ENCODE results near the gene APOD. TPM values are rescaled to one million over a fixed set of nuclear protein-coding genes. Genes with fewer than 3 reads are reported as not detected.

The APOD gene
- total RNA-seq, 1 donor from 2014 or later, result not detected

DNA sequence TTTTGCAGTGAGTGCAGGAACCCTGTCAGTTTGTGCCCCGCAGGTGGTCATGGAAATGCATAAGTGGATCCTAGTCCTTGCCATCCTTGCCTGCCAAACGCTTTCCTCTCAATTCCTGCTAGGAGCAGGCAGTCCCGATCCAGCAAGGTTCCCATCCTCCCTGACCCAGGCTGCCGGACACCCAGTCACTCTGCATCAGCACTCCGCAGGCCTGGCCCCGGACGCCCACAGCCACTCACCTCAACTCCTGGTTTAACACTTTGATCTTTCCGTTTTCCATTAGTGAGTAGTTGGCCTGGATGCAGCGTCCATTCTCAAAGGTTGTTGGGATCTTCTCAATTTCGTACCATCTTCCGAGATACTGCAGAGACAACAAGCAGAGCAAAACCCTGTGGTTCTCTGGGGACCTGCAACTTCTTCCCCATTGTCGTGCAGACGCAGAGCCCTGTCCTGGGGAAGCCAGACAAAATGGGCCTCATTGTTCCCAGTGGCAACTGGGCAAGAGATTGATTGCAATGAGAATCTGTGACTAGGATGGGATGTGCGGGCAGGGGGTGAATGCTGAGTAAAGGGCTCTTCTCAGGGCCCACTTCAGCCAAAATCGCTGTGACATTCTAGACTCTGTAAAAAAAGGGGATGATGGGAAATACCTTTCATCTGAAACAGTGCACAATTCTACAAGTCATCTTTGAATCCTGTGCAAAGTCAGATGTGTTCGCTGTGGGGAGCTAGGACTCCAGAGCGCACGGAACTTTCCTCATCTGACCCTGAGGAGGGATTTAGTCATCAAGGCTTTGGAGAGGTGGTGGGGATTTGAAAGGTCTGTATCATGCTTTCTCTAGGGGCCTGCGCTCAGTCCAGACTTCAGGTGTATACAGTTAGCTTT is 9.9 kb downstream of the APOD start:
- peaks cover 9% of the 10 kb centered on the region for H3K27me3 Mint-ChIP-seq (ENCODE audit: low read depth, unreplicated experiment)
- no peak overlapping the region for H3K4me3 Mint-ChIP-seq (ENCODE audit: unreplicated experiment)
- TF ChIP-seq, protein P1, sequence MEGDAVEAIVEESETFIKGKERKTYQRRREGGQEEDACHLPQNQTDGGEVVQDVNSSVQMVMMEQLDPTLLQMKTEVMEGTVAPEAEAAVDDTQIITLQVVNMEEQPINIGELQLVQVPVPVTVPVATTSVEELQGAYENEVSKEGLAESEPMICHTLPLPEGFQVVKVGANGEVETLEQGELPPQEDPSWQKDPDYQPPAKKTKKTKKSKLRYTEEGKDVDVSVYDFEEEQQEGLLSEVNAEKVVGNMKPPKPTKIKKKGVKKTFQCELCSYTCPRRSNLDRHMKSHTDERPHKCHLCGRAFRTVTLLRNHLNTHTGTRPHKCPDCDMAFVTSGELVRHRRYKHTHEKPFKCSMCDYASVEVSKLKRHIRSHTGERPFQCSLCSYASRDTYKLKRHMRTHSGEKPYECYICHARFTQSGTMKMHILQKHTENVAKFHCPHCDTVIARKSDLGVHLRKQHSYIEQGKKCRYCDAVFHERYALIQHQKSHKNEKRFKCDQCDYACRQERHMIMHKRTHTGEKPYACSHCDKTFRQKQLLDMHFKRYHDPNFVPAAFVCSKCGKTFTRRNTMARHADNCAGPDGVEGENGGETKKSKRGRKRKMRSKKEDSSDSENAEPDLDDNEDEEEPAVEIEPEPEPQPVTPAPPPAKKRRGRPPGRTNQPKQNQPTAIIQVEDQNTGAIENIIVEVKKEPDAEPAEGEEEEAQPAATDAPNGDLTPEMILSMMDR (IDR thresholded peaks at IDR 0.05; ENCODE audit: insufficient read depth, low read depth, low read length), result no peak
- no peak for DNase-seq (ENCODE audit: low read depth)
- H3K36me3 Mint-ChIP-seq (ENCODE audit: low read depth, unreplicated experiment), result no peaks in the 10 kb centered on the region
- Histone ChIP-seq H3K9ac (ENCODE audit: low read length) (no peak overlapping the region), H3K36me3 (ENCODE audit: insufficient read depth, low read length) (no peaks in the 10 kb centered on the region), H3K79me2 (ENCODE audit: insufficient read depth, low read length) (no peaks in the 10 kb centered on the region), H3K27ac (ENCODE audit: low read depth, low read length) (no peak overlapping the region), H3K4me2 (ENCODE audit: low read length) (no peak overlapping the region), H4K20me1 (ENCODE audit: insufficient read depth, low read length) (no peaks in the 10 kb centered on the region), H3K27me3 (ENCODE audit: insufficient read depth, low read length) (peaks cover 5% of the 10 kb centered on the region), H3K4me1 (ENCODE audit: insufficient read depth, low read length) (no peaks in the 10 kb centered on the region), H3K4me3 (ENCODE audit: insufficient read depth, low read depth, low read length) (no peak overlapping the region), H2AFZ (ENCODE audit: low read depth, low read length) (no peak overlapping the region), H3K9me3 (ENCODE audit: insufficient read depth, low read depth, low read length) (no peaks in the 10 kb centered on the region)
- no peak overlapping the region for H3K27ac Mint-ChIP-seq (ENCODE audit: unreplicated experiment)
- no peaks in the 10 kb centered on the region for H3K4me1 Mint-ChIP-seq (ENCODE audit: low read depth, unreplicated experiment)
- no peak for FAIRE-seq
- H3K9me3 Mint-ChIP-seq (ENCODE audit: unreplicated experiment), result peaks cover 3% of the 10 kb centered on the region

DNA sequence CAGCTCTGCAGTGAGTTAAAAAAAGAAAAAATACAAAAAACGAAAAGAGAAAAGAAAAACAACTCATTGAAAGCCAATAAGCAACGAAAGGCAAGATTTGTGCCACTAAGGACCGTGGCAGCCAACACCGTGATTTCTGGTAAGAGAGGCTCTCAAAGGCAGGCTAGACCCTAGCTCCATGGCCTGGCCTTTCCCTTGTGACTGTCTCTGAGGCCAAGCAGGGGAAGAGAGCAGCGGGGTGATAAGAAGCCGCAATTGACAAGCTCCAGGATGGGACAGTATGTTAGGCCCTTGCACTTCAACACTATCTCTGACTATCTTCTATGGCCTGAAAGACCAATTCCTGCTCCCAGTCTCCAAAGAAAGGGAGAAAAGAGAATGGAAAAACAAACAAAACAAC is 12.4 kb downstream of the APOD start:
- Mint-ChIP-seq H3K27me3 (ENCODE audit: low read depth, unreplicated experiment) (peaks cover 9% of the 10 kb centered on the region), H3K4me1 (ENCODE audit: low read depth, unreplicated experiment) (no peaks in the 10 kb centered on the region), H3K4me3 (ENCODE audit: unreplicated experiment) (no peak overlapping the region), H3K27ac (ENCODE audit: unreplicated experiment) (no peak overlapping the region), H3K9me3 (ENCODE audit: unreplicated experiment) (peaks cover 3% of the 10 kb centered on the region), H3K36me3 (ENCODE audit: low read depth, unreplicated experiment) (no peaks in the 10 kb centered on the region)
- no peak overlapping the region for H3K4me2 ChIP-seq (ENCODE audit: low read length)
- DNase-seq (ENCODE audit: low read depth) (no peak), FAIRE-seq (no peak)
- no peak overlapping the region for H3K4me3 ChIP-seq (ENCODE audit: insufficient read depth, low read depth, low read length)
- H4K20me1 ChIP-seq (ENCODE audit: insufficient read depth, low read length), result no peaks in the 10 kb centered on the region
- H2AFZ ChIP-seq (ENCODE audit: low read depth, low read length), result no peak overlapping the region
- TF ChIP-seq EZH2 (IDR thresholded peaks at IDR 0.05; ENCODE audit: insufficient read depth, low read length), result no peak
- TF ChIP-seq, protein P1 (IDR thresholded peaks at IDR 0.05; ENCODE audit: insufficient read depth, low read depth, low read length), result no peak
- no peaks in the 10 kb centered on the region for H3K4me1 ChIP-seq (ENCODE audit: insufficient read depth, low read length)
- no peak overlapping the region for H3K9ac ChIP-seq (ENCODE audit: low read length)
- no peaks in the 10 kb centered on the region for H3K79me2 ChIP-seq (ENCODE audit: insufficient read depth, low read length)
- H3K27ac ChIP-seq (ENCODE audit: low read depth, low read length), result no peak overlapping the region
- peaks cover 5% of the 10 kb centered on the region for H3K27me3 ChIP-seq (ENCODE audit: insufficient read depth, low read length)
- H3K9me3 ChIP-seq (ENCODE audit: insufficient read depth, low read depth, low read length), result no peaks in the 10 kb centered on the region
- H3K36me3 ChIP-seq (ENCODE audit: insufficient read depth, low read length), result no peaks in the 10 kb centered on the region

DNA sequence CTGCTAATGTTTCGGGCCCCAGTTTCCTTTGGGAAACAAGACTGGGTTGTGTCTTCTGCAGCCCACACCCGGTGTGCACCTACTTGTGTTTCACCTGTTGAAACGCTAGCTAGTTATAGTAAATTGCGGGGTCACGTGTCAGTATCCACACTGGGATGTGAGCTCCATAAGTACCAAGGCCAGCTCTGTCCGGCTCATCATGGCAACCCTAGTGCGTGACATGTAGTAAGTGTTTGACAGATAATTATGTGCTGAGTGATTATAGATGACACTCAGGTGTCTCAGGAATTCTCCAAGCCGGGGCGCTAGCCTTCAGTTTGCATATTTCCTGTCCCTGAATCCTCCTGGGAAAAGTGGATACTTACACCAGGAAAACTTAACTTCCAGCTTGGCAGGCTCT is 12.8 kb downstream of the APOD start:
- Mint-ChIP-seq H3K9me3 (ENCODE audit: unreplicated experiment) (peaks cover 3% of the 10 kb centered on the region), H3K4me3 (ENCODE audit: unreplicated experiment) (no peak overlapping the region), H3K36me3 (ENCODE audit: low read depth, unreplicated experiment) (no peaks in the 10 kb centered on the region), H3K27me3 (ENCODE audit: low read depth, unreplicated experiment) (peaks cover 9% of the 10 kb centered on the region), H3K27ac (ENCODE audit: unreplicated experiment) (no peak overlapping the region), H3K4me1 (ENCODE audit: low read depth, unreplicated experiment) (no peaks in the 10 kb centered on the region)
- H3K4me3 ChIP-seq (ENCODE audit: insufficient read depth, low read depth, low read length), result no peak overlapping the region
- DNase-seq (ENCODE audit: low read depth), result no peak
- H3K27ac ChIP-seq (ENCODE audit: low read depth, low read length), result no peak overlapping the region
- no peak overlapping the region for H2AFZ ChIP-seq (ENCODE audit: low read depth, low read length)
- no peaks in the 10 kb centered on the region for H3K36me3 ChIP-seq (ENCODE audit: insufficient read depth, low read length)
- H3K4me1 ChIP-seq (ENCODE audit: insufficient read depth, low read length), result no peaks in the 10 kb centered on the region
- no peaks in the 10 kb centered on the region for H3K79me2 ChIP-seq (ENCODE audit: insufficient read depth, low read length)
- no peak overlapping the region for H3K9ac ChIP-seq (ENCODE audit: low read length)
- no peak overlapping the region for H3K4me2 ChIP-seq (ENCODE audit: low read length)
- TF ChIP-seq EZH2 (IDR thresholded peaks at IDR 0.05; ENCODE audit: insufficient read depth, low read length), result no peak
- TF ChIP-seq, protein P1 (IDR thresholded peaks at IDR 0.05; ENCODE audit: insufficient read depth, low read depth, low read length), result no peak
- FAIRE-seq, result no peak
- H3K27me3 ChIP-seq (ENCODE audit: insufficient read depth, low read length), result peaks cover 5% of the 10 kb centered on the region
- no peaks in the 10 kb centered on the region for H3K9me3 ChIP-seq (ENCODE audit: insufficient read depth, low read depth, low read length)
- H4K20me1 ChIP-seq (ENCODE audit: insufficient read depth, low read length), result no peaks in the 10 kb centered on the region

All from astrocyte (in vitro differentiated cells and primary cell).